Body of pancreas (tissue), 4 donors: Measurements from ENCODE around the gene MDM1.

Experiments
- POLR2A ChIP-seq, 3 donors: fragments of 450-650 bp; IDR thresholded peaks; one replicate each; pipeline ENCODE4 v1.6.1; 2016; ENCODE audit warnings: antibody characterized with exemption in 3 of 3, mild to moderate bottlenecking in 2 of 3
- TF ChIP-seq, protein P1 (sequence below), 7 experiments: fragments of 450-650 bp in 4 of 7; fragments of 200-600 bp in 3 of 7; sonication (generic) in 3 of 7; IDR thresholded peaks; one replicate each; pipeline ENCODE4 v1.5.1; 2016 to 2019; ENCODE audit warnings: antibody characterized with exemption in 7 of 7

GRCh38 chr12:68279227-68280054, 52.7 kb downstream of the MDM1 start:
- TF ChIP-seq, protein P1, sequence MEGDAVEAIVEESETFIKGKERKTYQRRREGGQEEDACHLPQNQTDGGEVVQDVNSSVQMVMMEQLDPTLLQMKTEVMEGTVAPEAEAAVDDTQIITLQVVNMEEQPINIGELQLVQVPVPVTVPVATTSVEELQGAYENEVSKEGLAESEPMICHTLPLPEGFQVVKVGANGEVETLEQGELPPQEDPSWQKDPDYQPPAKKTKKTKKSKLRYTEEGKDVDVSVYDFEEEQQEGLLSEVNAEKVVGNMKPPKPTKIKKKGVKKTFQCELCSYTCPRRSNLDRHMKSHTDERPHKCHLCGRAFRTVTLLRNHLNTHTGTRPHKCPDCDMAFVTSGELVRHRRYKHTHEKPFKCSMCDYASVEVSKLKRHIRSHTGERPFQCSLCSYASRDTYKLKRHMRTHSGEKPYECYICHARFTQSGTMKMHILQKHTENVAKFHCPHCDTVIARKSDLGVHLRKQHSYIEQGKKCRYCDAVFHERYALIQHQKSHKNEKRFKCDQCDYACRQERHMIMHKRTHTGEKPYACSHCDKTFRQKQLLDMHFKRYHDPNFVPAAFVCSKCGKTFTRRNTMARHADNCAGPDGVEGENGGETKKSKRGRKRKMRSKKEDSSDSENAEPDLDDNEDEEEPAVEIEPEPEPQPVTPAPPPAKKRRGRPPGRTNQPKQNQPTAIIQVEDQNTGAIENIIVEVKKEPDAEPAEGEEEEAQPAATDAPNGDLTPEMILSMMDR (IDR thresholded peaks at IDR 0.05): no peak
- TF ChIP-seq POLR2A (IDR thresholded peaks at IDR 0.05): no peak
